Peyer's patch (tissue), 4 donors: ENCODE results near the gene TMPRSS11E.

Experiments
- CTCF ChIP-seq, 6 experiments: fragments of 450-650 bp in 4 of 6; fragments of 200-600 bp in 2 of 6; sonication (generic) in 1 of 6; IDR thresholded peaks; one replicate each; pipeline ENCODE4 v1.5.1; 2017 to 2019; ENCODE audit warnings: antibody characterized with exemption in 6 of 6, mild to moderate bottlenecking in 3 of 6, moderate library complexity in 1 of 6
- POLR2A ChIP-seq, 2 donors: fragments of 450-650 bp; IDR thresholded peaks; one replicate each; pipeline ENCODE4 v1.5.1; 2017; ENCODE audit warnings: antibody characterized with exemption in 2 of 2, mild to moderate bottlenecking in 2 of 2, moderate library complexity in 2 of 2

GRCh38 chr4:68433582-68433981 is 13.7 kb upstream of the TMPRSS11E start:
- no peak for TF ChIP-seq CTCF (IDR thresholded peaks at IDR 0.05)
- TF ChIP-seq POLR2A (IDR thresholded peaks at IDR 0.05), result no peak
